ENCODE measurements around the gene FGF1.

Gene FGF1

GRCh38 chr5:142724821-142725220 is 38.9 kb upstream of the FGF1 start:
- TF ChIP-seq CTCF (IDR thresholded peaks at IDR 0.05; ENCODE audit: low read depth, low read length) (no peak), MAX (IDR thresholded peaks at IDR 0.05; ENCODE audit: low read depth, low read length) (no peak), POLR2A (IDR thresholded peaks at IDR 0.05; ENCODE audit: extremely low read depth, insufficient read length) (no peak), MYC (IDR thresholded peaks at IDR 0.05; ENCODE audit: low read depth, low read length) (no peak)
- DNase-seq (ENCODE audit: low read depth), result peak; percentile 38
- H3K4me3 ChIP-seq (ENCODE audit: low read depth, low read length), result no peak overlapping the region

- H3K4me3 ChIP-seq (ENCODE audit: low read depth, low read length), result no peak overlapping the region
- no peak for TF ChIP-seq POLR2A (IDR thresholded peaks at IDR 0.05; ENCODE audit: extremely low read depth, insufficient read length)
- TF ChIP-seq CTCF (IDR thresholded peaks at IDR 0.05; ENCODE audit: low read depth, low read length), result no peak
- TF ChIP-seq MYC (IDR thresholded peaks at IDR 0.05; ENCODE audit: low read depth, low read length), result no peak
- no peak for TF ChIP-seq MAX (IDR thresholded peaks at IDR 0.05; ENCODE audit: low read depth, low read length)
- DNase-seq (ENCODE audit: low read depth), result no peak
Measured at GRCh38 chr5:142722896-142723295, 37.0 kb upstream of the FGF1 start.

- DNase-seq (ENCODE audit: low read depth), result no peak
- TF ChIP-seq MYC (IDR thresholded peaks at IDR 0.05; ENCODE audit: low read depth, low read length), result no peak
- no peak for TF ChIP-seq POLR2A (IDR thresholded peaks at IDR 0.05; ENCODE audit: extremely low read depth, insufficient read length)
- TF ChIP-seq MAX (IDR thresholded peaks at IDR 0.05; ENCODE audit: low read depth, low read length), result no peak
- no peak for TF ChIP-seq CTCF (IDR thresholded peaks at IDR 0.05; ENCODE audit: low read depth, low read length)
- no peak overlapping the region for H3K4me3 ChIP-seq (ENCODE audit: low read depth, low read length)
Measured at GRCh38 chr5:142722146-142722545, 36.3 kb upstream of the FGF1 start.

- TF ChIP-seq MAX (IDR thresholded peaks at IDR 0.05; ENCODE audit: low read depth, low read length) (no peak), POLR2A (IDR thresholded peaks at IDR 0.05; ENCODE audit: extremely low read depth, insufficient read length) (no peak), CTCF (IDR thresholded peaks at IDR 0.05; ENCODE audit: low read depth, low read length) (no peak), MYC (IDR thresholded peaks at IDR 0.05; ENCODE audit: low read depth, low read length) (no peak)
- DNase-seq (ENCODE audit: low read depth), result no peak
- no peak overlapping the region for H3K4me3 ChIP-seq (ENCODE audit: low read depth, low read length)
Measured at GRCh38 chr5:142720641-142721271, 34.9 kb upstream of the FGF1 start.

- no peak for DNase-seq (ENCODE audit: low read depth)
- TF ChIP-seq POLR2A (IDR thresholded peaks at IDR 0.05; ENCODE audit: extremely low read depth, insufficient read length) (no peak), CTCF (IDR thresholded peaks at IDR 0.05; ENCODE audit: low read depth, low read length) (no peak), MAX (IDR thresholded peaks at IDR 0.05; ENCODE audit: low read depth, low read length) (no peak), MYC (IDR thresholded peaks at IDR 0.05; ENCODE audit: low read depth, low read length) (no peak)
- H3K4me3 ChIP-seq (ENCODE audit: low read depth, low read length), result no peak overlapping the region
Measured at GRCh38 chr5:142719836-142720370, 34.0 kb upstream of the FGF1 start.
